HG02943 (cell line): ENCODE data around the gene HPSE.
"Not testable (repeated sequence)": the region's sequence is repeated elsewhere in the genome, so short reads cannot be mapped to it uniquely, and the experiment has no call there.

Experiments used
- ATAC-seq: cut with Tn5 transposase; IDR thresholded peaks from one replicate; pipeline ENCODE4 v1.9.1; 2021; ENCODE audit warnings: mild to moderate bottlenecking, low read depth, moderate library complexity; ENCODE audit not compliant: unreplicated experiment

HPSE gene

GRCh38 chr4:83339573-83339972 is 4.9 kb upstream of the HPSE start:
- no peak for ATAC-seq

DNA sequence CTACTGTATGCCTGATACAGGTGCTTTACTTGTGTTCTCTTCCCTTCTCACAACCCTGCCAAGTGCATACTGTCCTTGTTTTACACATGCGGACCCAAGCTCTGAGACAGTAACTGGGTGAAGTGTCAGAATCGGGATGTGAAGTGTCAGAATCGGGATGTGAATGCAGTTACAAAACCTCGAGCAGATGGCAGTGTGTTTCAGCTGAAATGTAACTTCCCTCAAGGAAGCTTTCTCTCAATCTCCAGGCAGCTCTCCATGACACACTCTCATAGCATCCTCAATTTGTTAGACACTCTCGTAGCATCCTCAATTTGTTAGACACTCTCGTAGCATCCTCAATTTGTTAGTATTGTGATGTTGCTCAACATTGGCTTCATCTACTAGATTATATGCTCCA is 1.1 kb upstream of the HPSE start:
- ATAC-seq = no peak

DNA sequence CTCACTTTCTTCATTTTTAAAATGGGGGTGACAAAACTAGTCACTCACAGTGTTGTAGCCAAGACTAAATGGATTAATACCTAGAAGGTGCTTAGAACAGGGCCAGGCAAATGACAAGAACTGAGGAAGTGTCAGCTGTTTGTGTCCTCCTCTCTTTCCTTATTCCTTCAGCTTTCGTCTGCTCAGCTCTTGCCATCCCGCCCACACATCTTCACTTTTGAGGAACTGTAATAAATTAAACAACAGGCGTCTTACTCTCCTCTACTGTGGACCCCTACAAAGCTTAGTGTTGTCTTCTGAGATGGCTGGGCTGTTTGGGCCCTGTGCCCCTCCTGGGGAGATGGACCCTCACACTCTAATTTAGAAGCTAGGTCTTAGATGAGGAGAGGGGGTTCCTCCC is 2.7 kb downstream of the HPSE start:
- ATAC-seq = no peak

DNA sequence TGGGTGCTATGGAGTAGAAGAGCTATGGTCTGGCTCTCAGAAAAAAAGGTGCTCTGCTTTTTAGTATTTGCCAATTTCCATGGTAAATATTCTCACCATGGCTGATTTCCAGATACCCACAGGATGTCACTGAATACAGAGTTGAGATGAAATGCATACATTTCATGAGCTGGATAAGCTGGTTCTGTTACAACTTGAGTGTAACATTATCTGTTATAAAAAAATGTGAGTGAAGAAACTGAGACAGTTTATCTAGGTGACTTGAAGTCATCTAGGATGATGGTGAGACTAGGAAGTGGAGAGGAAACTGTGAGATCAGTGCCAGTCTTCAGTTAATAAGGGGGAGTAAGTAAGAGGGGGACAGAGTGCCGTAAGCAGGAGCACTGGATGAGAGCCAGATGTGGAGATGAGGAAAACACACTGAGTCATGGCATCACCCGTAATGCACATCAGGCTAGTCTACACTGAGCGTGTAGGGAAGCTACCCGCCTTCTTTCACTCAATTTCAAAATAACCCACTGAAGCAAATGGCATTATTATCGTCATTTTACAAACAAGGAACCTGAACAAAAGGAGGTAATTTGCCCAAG is 5.0 kb downstream of the HPSE start:
- ATAC-seq = no peak

- ATAC-seq = no peak
Measured at GRCh38 chr4:83328521-83329187, 6.0 kb downstream of the HPSE start.

- ATAC-seq = no peak
Measured at GRCh38 chr4:83326546-83326945, 8.1 kb downstream of the HPSE start.

- not testable (repeated sequence) for ATAC-seq
Measured at GRCh38 chr4:83325306-83325705, 9.3 kb downstream of the HPSE start.

DNA sequence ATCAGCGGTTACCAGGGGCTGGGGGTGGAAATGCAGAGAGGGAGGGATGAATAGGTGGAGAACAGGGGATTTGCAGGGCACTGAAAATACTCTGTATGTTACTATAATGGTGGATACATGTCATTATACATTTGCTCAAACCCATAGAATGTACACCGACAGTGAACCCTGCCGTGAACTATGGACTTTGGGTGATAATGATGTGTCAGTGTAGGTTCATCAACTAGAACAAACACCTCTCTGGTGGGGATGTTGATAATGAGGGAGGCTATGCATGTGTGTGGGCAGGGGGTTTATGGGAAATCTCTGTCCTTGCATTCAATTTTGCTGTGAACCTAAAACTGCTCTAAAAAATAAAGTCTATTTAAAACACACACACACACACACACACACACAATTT is 11.5 kb downstream of the HPSE start:
- ATAC-seq = no peak

DNA sequence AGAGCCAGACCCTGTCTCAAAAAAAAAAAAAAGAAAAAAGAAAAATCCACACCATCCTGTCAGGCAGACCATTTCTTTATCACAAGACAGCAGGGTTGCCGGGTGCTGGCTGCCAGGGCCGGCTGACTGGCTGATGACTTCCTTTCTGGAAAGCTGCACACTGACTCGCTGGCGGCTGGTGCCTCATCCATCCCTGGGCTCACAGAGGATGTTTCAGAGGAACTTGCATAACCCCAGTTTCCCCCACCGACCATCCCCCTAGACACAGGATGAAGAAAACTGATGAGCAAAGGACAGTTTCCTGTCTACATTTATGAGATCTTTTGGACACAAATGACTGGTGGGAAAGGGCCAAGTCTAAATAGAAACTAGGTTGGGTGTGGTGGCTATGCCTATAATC is 14.1 kb downstream of the HPSE start:
- ATAC-seq = no peak

GRCh38 chr4:83318666-83319065 is 16.0 kb downstream of the HPSE start:
- no peak for ATAC-seq

GRCh38 chr4:83317671-83318070 is 17.0 kb downstream of the HPSE start:
- ATAC-seq = no peak

- no peak for ATAC-seq
Measured at GRCh38 chr4:83316459-83317165, 18.0 kb downstream of the HPSE start.

GRCh38 chr4:83315341-83315870 is 19.2 kb downstream of the HPSE start:
- ATAC-seq = no peak

DNA sequence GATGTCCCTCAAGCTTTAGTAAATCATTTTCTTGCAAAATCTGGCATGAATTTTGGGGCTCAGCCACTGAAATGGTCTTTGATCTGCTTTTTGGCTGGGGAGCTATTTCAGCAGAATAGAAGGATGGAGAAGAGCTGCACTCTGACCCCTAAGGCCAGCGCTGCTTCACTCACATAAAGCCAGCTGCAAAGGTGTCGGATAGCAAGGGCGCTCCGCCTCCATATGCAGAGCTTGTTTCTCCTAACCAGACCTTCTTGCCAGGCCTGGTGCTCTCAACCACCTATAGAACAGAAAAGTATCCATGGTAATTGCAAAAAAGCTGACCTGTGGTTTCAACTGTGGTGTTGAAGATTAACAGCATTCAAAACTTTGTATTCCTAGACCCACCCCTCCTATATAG is 26.0 kb downstream of the HPSE start:
- no peak for ATAC-seq

GRCh38 chr4:83307920-83308319 is 26.7 kb downstream of the HPSE start:
- ATAC-seq = no peak

DNA sequence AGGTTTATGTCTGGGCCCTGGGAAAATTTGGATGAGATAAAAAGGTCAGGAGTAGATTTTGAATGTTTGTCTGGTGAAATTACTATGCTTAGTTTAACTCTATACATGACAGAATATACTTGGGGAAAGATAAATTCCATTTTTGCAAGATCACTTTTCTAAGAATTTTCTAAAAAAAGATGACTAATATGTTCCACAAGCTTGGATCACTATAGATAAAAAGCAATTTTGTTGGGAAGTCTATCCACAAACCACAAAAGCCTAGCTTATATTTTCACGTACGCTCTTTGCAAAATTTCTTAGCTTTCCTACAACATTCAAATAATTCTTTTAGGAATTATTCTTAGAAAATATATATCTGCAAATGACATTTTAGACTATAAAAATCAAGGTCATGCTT is 29.5 kb downstream of the HPSE start:
- ATAC-seq = no peak

- no peak for ATAC-seq
Measured at GRCh38 chr4:83297548-83298260, 36.9 kb downstream of the HPSE start.

DNA sequence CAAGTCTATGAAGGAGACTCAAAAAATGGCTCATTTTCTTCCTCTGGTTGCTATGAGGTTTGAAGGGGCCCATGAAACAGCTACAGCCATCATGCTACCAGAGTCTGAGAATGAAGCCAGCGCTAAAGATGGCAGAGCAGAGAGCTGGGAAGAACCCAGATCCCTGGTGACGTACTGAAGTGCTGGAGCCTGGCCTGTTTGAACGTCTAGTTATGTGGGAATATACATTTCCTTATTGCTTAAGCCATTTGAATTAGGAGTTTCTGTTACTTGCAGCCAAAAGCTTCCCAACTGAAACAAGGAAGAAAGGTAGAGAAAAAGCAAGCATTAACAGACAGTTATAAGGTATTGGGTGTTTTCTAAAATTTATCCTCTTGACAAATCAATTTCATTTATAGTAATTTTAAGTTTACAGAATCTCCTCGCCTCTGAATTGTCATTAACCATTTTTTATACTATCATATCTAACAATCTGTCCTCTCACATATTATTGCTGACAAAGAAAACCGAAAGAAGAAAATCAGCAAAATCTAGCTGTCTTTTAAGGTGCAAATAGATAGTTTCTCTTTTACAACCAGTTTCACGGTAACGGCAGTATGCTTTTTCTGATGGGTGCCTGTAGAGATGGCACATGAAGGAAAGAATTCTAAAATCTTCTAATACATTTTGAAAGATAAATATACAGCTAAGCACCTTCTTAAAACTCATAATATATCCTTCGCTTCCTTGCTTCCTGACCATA is 41.2 kb downstream of the HPSE start:
- no peak for ATAC-seq

DNA sequence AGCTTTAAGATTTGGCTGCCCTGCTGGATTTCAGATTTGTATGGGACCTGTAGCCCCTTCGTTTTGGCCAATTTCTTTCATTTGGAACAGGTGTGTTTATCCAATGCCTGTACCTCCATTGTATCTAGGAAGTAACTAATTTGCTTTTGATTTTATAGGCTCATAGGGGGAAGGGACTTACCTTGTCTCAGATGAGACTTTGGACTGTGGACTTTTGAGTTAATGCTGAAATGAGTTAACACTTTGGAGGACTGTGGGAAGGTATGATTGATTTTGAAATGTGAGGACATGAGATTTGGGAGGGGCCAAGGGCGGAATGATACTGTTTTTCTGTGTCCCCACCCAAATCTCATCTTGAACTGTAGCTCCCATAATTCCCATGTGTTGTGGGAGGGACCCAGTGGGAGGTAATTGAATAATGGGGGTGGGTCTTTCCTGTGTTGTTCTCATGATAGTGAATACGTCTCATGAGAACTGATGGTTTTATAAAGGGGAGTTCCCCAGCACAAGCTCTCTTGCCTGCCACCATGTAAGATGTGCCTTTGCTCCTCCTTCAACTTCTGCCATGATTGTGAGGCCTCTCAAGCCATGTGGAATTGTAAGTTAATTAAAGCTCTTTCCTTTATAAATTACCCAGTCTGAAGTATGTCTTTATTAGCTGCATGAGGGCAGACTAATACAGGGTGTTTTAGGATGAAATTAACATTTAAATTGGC is 44.4 kb downstream of the HPSE start:
- ATAC-seq = not testable (repeated sequence)

- not testable (repeated sequence) for ATAC-seq
Measured at GRCh38 chr4:83288381-83288780, 46.3 kb downstream of the HPSE start.
